DMS79 treated with DMSO at 0.1 percent for 48 hours (cell line): ENCODE results near the gene ZSCAN30.

ENCODE experiments used
- DNase-seq: peaks from one replicate; lab custom pipeline; 2025; lab: John Stamatoyannopoulos, UW

ZSCAN30 gene

GRCh38 chr18:35278969-35279368 lies 11.1 kb downstream of the ZSCAN30 start:
- no peak for DNase-seq

GRCh38 chr18:35278085-35278484 lies 11.9 kb downstream of the ZSCAN30 start:
- no peak for DNase-seq

GRCh38 chr18:35277633-35278032 lies 12.4 kb downstream of the ZSCAN30 start:
- DNase-seq, result no peak

- no peak for DNase-seq
Observed at GRCh38 chr18:35276267-35276666, 13.8 kb downstream of the ZSCAN30 start.

- no peak for DNase-seq
Observed at GRCh38 chr18:35271656-35272055, 18.4 kb downstream of the ZSCAN30 start.

- no peak for DNase-seq
Observed at GRCh38 chr18:35268821-35269220, 21.2 kb downstream of the ZSCAN30 start.

GRCh38 chr18:35267809-35268208 lies 22.2 kb downstream of the ZSCAN30 start:
- no peak for DNase-seq

GRCh38 chr18:35267161-35267651 lies 22.8 kb downstream of the ZSCAN30 start:
- DNase-seq, result peak; percentile 56

- DNase-seq, result no peak
Observed at GRCh38 chr18:35264409-35264808, 25.6 kb downstream of the ZSCAN30 start.

- DNase-seq, result no peak
Observed at GRCh38 chr18:35256947-35257346, 33.1 kb downstream of the ZSCAN30 start.

GRCh38 chr18:35253655-35254287 lies 36.3 kb downstream of the ZSCAN30 start:
- no peak for DNase-seq

GRCh38 chr18:35252466-35252865 lies 37.6 kb downstream of the ZSCAN30 start:
- no peak for DNase-seq

GRCh38 chr18:35248429-35248828 lies 41.6 kb downstream of the ZSCAN30 start:
- DNase-seq, result no peak

GRCh38 chr18:35247412-35248249 lies 42.4 kb downstream of the ZSCAN30 start:
- no peak for DNase-seq

GRCh38 chr18:35246831-35247230 lies 43.2 kb downstream of the ZSCAN30 start:
- DNase-seq, result no peak

GRCh38 chr18:35245719-35246317 lies 44.2 kb downstream of the ZSCAN30 start:
- DNase-seq, result no peak

- DNase-seq, result no peak
Observed at GRCh38 chr18:35244671-35245070, 45.4 kb downstream of the ZSCAN30 start.

GRCh38 chr18:35242426-35242825 lies 47.6 kb downstream of the ZSCAN30 start:
- no peak for DNase-seq

- peak; percentile 73 for DNase-seq
Observed at GRCh38 chr18:35241448-35241804, 48.6 kb downstream of the ZSCAN30 start.

GRCh38 chr18:35240664-35241447 lies 49.2 kb downstream of the ZSCAN30 start, which contains the start of gene ZNF397:
TSS of gene ZNF397 (plus strand) at chr18:35241034. CDS start at chr18:35242471, 1,437 bp downstream.
- peak; percentile 92 for DNase-seq

GRCh38 chr18:35239314-35239713 lies 50.7 kb downstream of the ZSCAN30 start:
- no peak for DNase-seq
